Stimulated activated CD4-positive, alpha-beta T cell treated with anti-CD3 and anti-CD28 coated beads, Interleukin-4, amount 100 ng/mL, for 4 hours (primary cell): ENCODE data around the gene DIAPH3.

Experiments used
- DNase-seq, 2 experiments: peaks; one replicate each; pipeline ENCODE4 v3.0.0-alpha.2; 2020

Gene DIAPH3

GRCh38 chr13:60012488-60012887, 151.2 kb downstream of the DIAPH3 start:
- DNase-seq = no peak

DNA sequence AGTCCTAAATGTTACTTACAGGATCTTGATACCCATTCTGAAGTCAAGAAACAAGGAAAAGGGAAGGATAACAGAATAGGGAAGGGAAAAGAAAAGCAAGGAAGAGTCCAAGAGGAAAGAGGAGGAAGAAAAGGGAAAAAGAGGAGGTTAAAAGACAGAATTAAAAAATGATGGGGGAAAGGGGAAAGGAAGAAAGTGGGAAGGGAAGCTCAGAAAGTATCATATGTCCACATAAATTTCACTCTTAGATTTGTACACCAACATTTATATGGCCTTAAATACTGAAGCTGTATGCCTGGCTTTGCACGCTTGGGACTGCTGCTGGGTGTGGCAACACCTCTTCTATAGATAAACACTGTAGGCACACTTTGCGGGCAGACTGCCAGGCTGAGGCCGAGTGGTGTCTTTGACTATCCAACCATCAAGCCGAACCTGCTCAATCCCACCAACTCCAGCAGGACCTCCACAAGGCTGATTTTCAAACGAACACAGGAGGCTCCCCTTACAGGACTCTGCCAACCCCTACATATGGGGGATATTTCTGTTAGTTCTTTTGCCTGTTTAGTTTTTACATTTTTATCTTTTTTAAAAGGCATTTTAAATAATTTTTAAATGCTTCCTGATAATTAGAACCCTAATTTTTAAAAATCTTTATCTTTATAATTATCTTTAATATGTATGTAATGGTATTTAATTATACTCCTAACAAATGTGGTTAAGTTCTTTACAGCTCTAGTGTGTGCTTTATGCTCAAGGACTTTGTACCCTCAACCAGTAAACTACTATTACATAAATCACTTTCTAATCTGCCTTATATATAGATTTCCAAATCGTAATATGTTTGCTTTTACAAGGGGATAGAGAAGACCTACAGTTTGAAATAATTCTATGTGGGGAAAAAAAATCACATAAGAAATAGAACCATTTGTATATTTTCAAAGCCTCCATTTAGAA, 154.2 kb downstream of the DIAPH3 start:
- DNase-seq = no peak

DNA sequence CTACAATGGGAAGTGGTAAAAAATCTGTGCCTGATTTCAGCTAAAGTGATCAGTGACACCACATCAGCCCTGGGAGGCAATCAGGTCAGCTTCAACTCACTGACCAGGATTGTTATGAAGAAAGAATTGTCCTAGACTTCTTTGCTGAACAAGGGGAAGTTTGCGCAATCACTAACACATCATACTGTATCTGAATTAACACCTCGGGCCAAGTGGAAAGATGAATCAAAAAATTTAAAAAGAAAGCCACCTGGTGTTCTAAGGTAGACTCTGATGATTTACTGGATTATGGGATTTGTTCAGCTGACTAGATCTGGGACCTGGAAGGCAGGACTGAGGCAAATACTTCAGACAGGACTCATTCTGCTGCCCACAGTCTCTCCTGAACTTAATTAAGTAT, 161.8 kb downstream of the DIAPH3 start:
- no peak for DNase-seq

DNA sequence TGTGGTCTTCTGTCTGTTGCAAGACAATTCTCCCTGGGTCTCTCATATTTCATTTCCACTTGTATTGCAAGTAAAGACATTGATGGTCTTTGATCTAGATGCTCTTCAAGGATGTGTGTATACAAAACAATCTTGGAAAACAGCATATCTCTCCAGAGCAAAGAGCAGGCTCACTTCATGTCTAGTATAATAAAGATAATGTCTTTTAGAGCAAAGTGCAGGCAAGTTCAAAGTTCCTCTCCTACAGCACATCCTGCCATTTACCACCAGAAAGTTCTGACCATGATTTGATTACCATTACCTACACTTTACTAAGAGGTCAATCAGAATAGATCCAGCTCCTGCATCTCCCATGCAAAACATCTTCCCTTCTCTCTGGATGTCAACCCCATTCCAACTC, 162.8 kb downstream of the DIAPH3 start:
- DNase-seq = no peak

- DNase-seq = no peak
Measured at GRCh38 chr13:60000081-60000480, 163.6 kb downstream of the DIAPH3 start.

GRCh38 chr13:59997976-59998375, 165.8 kb downstream of the DIAPH3 start:
- no peak for DNase-seq

GRCh38 chr13:59996461-59996980, 167.2 kb downstream of the DIAPH3 start:
- no peak for DNase-seq

GRCh38 chr13:59991395-59991794, 172.3 kb downstream of the DIAPH3 start:
- no peak for DNase-seq

DNA sequence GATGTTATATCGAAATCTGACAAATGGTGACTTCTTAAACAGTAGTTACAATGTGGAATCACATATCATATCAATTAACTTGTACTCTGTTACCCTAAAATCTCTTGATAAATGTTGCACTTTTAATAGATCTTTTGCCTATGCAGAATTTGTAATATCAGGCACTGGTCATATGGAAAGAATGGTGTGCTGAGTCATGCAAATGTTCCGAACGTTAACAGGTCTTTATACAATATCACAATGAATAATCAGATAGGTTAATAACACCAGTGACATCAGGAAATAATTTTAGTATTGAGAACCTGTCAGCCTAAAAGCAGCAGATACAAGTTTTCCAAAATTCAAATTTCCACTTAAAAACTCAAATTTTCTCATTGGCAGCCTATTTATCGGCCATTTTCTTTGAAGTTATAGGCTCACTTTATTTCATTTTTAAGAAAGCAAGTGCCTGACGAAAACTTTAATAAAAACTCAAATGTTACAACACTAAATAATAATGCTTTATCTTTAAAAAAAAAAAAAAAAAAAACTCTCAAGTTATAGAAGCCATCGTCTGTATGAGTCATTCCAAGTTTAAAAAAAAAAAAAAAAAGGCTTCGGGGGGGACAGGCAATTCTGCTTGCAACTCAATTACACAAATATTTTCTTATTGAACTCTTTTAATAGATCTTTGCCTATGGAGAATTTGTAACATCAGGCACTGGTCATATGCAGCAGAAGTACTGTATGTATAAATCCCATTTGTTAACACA, 180.9 kb downstream of the DIAPH3 start:
- no peak for DNase-seq

- DNase-seq = no peak
Measured at GRCh38 chr13:59979589-59979988, 184.1 kb downstream of the DIAPH3 start.

DNA sequence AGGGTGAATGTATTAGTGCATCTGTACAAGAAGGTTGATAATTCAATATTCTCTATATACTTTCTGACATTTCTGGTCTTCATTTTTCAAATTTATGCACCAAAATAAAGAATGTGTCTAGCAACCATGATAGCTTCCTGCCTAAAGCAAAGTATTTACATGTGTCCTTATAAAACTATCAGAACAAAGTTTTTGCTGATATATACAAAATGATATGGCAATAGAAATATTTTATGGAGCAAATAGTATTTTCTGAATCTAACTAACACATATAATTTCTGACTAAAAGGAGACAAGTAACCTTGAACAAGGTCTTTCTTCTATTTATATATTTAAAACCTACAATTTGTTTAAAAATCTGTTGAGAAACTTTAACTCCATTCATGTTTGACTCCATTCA, 184.9 kb downstream of the DIAPH3 start:
- no peak for DNase-seq

GRCh38 chr13:59976856-59977255, 186.9 kb downstream of the DIAPH3 start:
- no peak for DNase-seq

DNA sequence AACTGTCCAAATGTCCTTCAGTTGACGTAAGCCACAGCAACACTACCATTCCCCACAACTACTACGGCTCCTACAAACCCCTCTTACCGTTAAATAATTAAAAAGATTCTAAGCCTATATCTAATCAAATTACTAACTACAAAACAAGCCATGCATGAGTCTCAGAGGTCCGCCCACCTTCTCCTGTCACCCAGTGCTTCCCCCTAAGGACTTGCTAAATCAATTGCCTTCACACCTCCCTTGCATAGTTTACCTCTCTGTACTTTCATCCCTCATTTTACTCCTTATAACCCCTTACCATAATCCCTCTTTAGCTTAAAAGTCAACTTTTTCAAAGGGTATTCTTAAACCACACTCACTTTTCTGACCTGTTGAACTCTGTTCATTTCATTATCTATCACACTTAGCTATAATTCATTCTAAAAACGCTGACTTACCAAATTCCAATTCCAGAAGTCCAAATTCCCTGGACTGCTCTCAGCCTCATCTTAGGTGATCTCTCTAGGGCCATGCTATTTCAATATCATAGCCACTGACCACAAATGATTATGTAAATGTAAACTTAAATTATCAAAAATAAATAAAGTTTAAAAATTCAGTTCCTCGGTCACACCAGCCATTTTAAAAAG, 187.8 kb downstream of the DIAPH3 start:
- no peak for DNase-seq

GRCh38 chr13:59970847-59971246, 192.9 kb downstream of the DIAPH3 start:
- no peak for DNase-seq

GRCh38 chr13:59963827-59964226, 199.9 kb downstream of the DIAPH3 start:
- DNase-seq = no peak

- DNase-seq = no peak
Measured at GRCh38 chr13:59963383-59963782, 200.3 kb downstream of the DIAPH3 start.

DNA sequence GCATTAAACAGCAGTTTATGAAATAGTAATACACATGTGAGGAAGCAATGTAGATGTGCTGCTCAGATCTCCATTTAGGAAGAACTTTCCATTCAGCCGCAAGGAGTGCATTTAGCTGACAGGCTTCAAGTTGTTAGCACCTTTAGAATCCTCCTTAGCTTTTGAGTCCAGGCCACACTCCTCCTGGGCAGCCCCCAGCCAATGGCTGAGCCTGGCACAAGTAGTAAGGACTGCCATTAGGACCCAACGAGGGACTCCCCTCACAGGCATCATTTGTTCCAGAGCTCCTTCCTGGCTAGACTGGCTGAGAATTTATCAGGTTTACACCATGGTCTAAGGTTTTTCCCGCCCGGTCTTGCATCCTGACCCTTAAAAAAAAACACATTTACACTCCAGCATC, 201.4 kb downstream of the DIAPH3 start:
- DNase-seq = no peak

- DNase-seq = no peak
Measured at GRCh38 chr13:59960683-59961082, 203.0 kb downstream of the DIAPH3 start.

DNA sequence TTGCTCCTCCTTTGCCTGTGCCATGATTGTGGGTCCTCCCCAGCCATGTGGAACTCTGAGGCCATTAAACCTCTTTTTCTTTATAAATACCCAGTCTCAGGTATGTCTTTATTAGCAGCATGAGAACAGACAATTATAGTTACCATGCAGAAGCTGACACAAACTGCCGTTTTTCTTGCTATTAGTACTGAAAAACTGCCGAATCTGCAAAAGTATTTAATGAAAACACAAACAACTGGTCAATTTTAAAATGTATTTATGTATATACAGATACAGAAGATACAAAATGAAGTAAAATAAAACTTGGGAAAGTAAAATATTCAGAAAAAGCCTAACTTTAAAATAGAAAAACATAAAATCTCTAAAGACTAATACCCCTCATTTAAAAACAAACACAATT, 206.3 kb downstream of the DIAPH3 start:
- DNase-seq = no peak

GRCh38 chr13:59954601-59955000, 209.1 kb downstream of the DIAPH3 start:
- DNase-seq = no peak

DNA sequence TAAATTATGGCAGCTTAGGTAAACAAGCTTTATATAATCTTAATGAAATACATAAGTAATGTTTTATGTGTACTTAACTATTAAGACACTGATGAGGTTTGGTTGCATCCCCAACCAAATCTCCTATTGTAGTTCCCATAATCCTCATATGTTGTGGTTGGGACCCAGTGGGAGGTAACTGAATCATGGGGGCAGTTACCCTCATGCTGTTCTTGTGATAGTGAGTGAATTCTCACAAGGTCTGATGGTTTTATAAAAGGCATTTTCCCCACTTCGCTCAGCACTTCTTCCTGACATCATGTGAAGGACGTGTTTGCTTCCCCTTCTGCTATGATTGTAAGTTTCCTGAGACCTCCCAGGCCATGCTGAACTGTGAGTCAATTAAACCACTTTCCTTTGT, 212.7 kb downstream of the DIAPH3 start:
- DNase-seq = no peak

DNA sequence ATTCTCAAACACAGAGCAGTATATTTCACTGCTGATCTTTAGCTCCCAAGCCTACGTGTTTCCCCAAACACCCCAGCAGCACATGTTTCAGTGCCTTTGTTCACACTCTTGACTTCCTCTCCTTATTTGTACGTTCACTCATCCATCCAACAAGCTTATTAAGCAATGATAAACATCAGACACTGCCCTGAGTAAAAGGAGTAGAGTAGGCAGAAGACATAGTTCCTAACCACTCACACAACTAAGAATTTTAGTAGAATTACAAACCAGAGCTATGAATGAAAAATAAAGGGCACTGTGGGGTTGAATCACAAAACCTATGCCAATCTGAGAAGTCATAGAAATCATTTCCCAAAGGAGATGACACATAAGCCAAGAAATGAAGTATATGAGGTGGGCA, 213.5 kb downstream of the DIAPH3 start:
- DNase-seq = no peak

DNA sequence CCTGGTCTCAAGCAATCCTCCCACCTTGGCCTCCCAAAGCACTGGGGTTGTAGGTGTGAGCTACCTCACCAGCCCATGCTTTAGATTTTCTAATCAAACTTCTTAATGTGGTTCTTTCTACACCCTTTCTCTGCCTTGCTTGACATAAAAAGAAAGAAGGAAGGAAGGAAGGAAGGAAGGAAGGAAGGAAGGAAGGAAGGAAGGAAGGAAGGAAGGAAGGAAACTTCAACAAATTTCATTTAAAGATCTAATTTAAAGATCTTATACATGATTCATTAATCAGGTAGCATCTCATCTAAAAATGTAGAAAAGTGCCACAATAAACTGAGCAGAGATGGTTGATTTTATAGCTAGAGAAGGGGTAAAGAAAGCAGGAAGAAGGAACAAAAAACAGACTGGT, 215.0 kb downstream of the DIAPH3 start:
- no peak for DNase-seq
